Mesendoderm (in vitro differentiated cells): Measurements from ENCODE around the gene ZBTB39.

Source experiments
- DNase-seq: peaks from one replicate; pipeline ENCODE4 v3.0.0; 2013
- H2AK5ac ChIP-seq: 2 replicates; pipeline ENCODE4 v1.6.1; 2013; ENCODE audit warnings: low read length, inconsistent platforms
- H2BK120ac ChIP-seq: 2 replicates; pipeline ENCODE4 v1.6.1; 2013; ENCODE audit warnings: low read depth, mild to moderate bottlenecking, low read length, moderate library complexity, mixed read lengths
- H2BK15ac ChIP-seq: replicated peaks from 2 replicates; pipeline ENCODE4 v1.6.1; 2013; ENCODE audit warnings: low read depth, mild to moderate bottlenecking, moderate library complexity
- H2BK5ac ChIP-seq: 2 replicates; pipeline ENCODE4 v1.6.1; 2013; ENCODE audit warnings: low read length, inconsistent platforms
- H3K18ac ChIP-seq: 2 replicates; pipeline ENCODE4 v1.6.1; 2013; ENCODE audit warnings: mild to moderate bottlenecking, low read length, mixed read lengths
- H3K23ac ChIP-seq: one replicate; pipeline ENCODE4 v1.6.1; 2013; ENCODE audit warnings: low read length
- H3K27ac ChIP-seq: 2 replicates; pipeline ENCODE4 v1.5.1; 2013; ENCODE audit warnings: low read depth, mild to moderate bottlenecking, inconsistent platforms, low read length, moderate library complexity
- H3K27me3 ChIP-seq: 2 replicates; pipeline ENCODE4 v1.6.1; 2013; ENCODE audit warnings: low read length, control low read depth, mild to moderate bottlenecking, inconsistent platforms; ENCODE audit not compliant: insufficient read depth, poor library complexity
- H3K36me3 ChIP-seq: 2 replicates; pipeline ENCODE4 v1.6.1; 2013; ENCODE audit warnings: low read length, inconsistent platforms; ENCODE audit not compliant: control insufficient read depth, insufficient read depth
- H3K4ac ChIP-seq: one replicate; pipeline ENCODE4 v1.6.1; 2013; ENCODE audit warnings: low read depth, mild to moderate bottlenecking, low read length, moderate library complexity
- H3K4me1 ChIP-seq: 2 replicates; pipeline ENCODE4 v1.6.1; 2013; ENCODE audit warnings: low read depth, low read length, inconsistent platforms; ENCODE audit not compliant: control insufficient read depth
- H3K4me2 ChIP-seq: 2 replicates; pipeline ENCODE4 v1.6.1; 2013; ENCODE audit warnings: low read length
- H3K4me3 ChIP-seq: 2 replicates; pipeline ENCODE4 v1.5.1; 2013; ENCODE audit warnings: mild to moderate bottlenecking, low read length
- H3K56ac ChIP-seq: one replicate; pipeline ENCODE4 v1.6.1; 2013; ENCODE audit warnings: low read length
- H3K79me1 ChIP-seq: 2 replicates; pipeline ENCODE4 v1.6.1; 2013; ENCODE audit warnings: low read length, inconsistent platforms
- H3K79me2 ChIP-seq: 2 replicates; pipeline ENCODE4 v1.6.1; 2013; ENCODE audit warnings: mild to moderate bottlenecking, low read length; ENCODE audit not compliant: control insufficient read depth, insufficient read depth
- H3K9ac ChIP-seq: 2 replicates; pipeline ENCODE4 v1.6.1; 2013; ENCODE audit warnings: low read length, inconsistent platforms
- H4K5ac ChIP-seq: one replicate; pipeline ENCODE4 v1.6.1; 2013; ENCODE audit warnings: low read length
- H4K8ac ChIP-seq: one replicate; pipeline ENCODE4 v1.6.1; 2013; ENCODE audit warnings: low read depth, mild to moderate bottlenecking, control low read depth, low read length, moderate library complexity
- WGBS: extraction: QIAGEN DNeasy Blood & Tissue Kit; methylation state at CpG from one replicate; pipeline ENCODE4 v1.1.7; 2013; ENCODE audit warnings: low lambda C conversion rate, missing lambda C conversion rate; ENCODE audit not compliant: insufficient coverage; ENCODE audit errors: extremely low coverage; 5-methylcytosine and 5-hydroxymethylcytosine counted together

ZBTB39 gene

DNA sequence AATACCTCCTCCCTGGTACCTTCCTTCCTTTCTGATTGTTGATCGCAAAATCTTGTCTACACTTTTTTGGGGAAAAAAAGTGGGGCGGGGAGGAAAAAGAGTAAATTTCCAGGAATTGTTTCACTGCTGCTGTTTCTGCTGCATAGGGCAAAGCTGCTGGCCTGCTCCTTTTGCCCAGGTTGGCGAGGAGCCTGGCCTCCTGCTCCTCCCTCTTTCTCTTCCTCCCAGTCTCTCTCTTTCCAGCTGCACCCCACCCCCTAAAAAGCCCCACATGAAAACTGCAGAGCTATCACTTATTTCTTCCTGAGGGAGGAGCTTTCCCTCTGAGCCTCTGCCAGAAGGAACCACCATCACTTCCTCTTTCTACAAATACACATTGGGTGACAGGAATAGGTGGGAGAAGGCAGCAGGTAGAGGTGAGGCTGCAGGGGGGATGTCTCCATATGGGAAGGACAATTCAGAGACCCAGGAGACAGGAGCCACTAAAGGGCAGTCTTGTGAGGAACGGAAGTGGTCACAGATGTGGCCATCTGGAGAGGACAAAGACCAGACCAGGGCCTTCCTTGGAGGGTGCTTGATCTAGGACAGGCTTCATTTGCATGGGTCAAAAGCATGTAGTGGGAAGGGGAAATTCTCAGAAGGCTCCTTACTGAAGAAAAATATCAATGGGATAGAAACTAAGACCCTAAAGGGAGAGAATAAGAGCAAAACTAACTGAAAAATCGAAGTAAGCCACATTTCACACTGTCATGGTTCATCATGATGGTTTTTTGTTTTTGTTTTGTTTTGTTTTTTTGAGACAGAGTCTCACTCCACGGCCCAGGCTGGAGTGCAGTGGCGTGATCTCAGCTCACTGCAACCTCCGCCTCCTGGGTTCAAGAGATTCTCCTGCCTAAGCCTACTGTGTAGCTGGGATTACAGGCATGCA, 14.8 kb downstream of the ZBTB39 start:
- H3K9ac ChIP-seq = no peak overlapping the region
- no peak overlapping the region for H2AK5ac ChIP-seq
- no peak overlapping the region for H3K4me3 ChIP-seq
- no peak overlapping the region for H2BK5ac ChIP-seq
- peaks cover 15% of the 10 kb centered on the region for H3K4me1 ChIP-seq
- H3K27ac ChIP-seq = no peak overlapping the region
- no peaks in the 10 kb centered on the region for H3K27me3 ChIP-seq
- H3K23ac ChIP-seq = no peak overlapping the region
- no peak overlapping the region for H4K5ac ChIP-seq
- H3K79me1 ChIP-seq = no peaks in the 10 kb centered on the region
- no peak overlapping the region for H2BK15ac ChIP-seq
- no peak overlapping the region for H2BK120ac ChIP-seq
- H3K4ac ChIP-seq = no peak overlapping the region
- H4K8ac ChIP-seq = no peak overlapping the region
- no peak overlapping the region for H3K4me2 ChIP-seq
- no peaks in the 10 kb centered on the region for H3K79me2 ChIP-seq
- no peak overlapping the region for H3K56ac ChIP-seq
- H3K36me3 ChIP-seq = no peaks in the 10 kb centered on the region
- no peak overlapping the region for H3K18ac ChIP-seq
- no CpG with 5 or more reads among the region's 8 CpGs for WGBS
- DNase-seq = no peak

DNA sequence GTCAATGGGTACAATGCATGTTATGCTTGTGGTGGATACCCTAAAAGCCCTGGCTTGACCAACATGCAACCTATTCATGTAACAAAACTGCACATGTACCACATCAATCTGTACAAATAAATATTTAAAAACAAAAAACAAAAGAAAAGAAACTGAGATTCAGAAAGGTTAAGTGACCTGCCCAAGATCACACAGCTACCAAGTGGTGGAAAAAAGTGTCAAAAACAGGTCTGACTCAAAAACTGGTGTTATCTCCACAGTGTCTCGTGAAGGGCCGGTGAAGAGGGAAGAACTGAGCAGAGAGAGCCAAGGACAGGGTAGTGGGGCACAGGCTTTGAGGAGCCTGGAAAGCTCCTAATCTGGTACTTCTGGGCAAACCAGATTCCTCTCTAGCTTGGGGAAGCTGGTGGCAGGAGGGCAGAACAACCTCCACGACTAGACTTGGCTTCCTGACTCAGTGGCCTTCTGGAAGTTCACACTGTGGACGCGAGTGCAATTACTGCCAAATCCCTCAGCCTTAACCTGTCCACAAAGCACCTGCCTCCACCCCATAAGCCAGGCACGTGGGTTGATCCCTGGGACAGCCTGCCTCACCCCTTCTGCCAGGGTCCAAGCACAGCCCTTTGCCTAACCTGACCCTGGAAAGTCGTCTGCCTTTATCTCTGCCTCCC, 15.6 kb downstream of the ZBTB39 start:
- no peaks in the 10 kb centered on the region for H3K27me3 ChIP-seq
- no peak overlapping the region for H4K5ac ChIP-seq
- no peak overlapping the region for H3K18ac ChIP-seq
- H3K56ac ChIP-seq = no peak overlapping the region
- no peaks in the 10 kb centered on the region for H3K79me1 ChIP-seq
- WGBS = no CpG with 5 or more reads among the region's 7 CpGs
- H3K4me3 ChIP-seq = no peak overlapping the region
- no peak overlapping the region for H2BK5ac ChIP-seq
- no peaks in the 10 kb centered on the region for H3K36me3 ChIP-seq
- no peaks in the 10 kb centered on the region for H3K79me2 ChIP-seq
- no peak overlapping the region for H3K27ac ChIP-seq
- H2BK15ac ChIP-seq = no peak overlapping the region
- H2BK120ac ChIP-seq = no peak overlapping the region
- no peak overlapping the region for H4K8ac ChIP-seq
- DNase-seq = no peak
- H3K4me1 ChIP-seq = peaks cover 15% of the 10 kb centered on the region
- no peak overlapping the region for H3K23ac ChIP-seq
- H3K4me2 ChIP-seq = no peak overlapping the region
- no peak overlapping the region for H3K9ac ChIP-seq
- H2AK5ac ChIP-seq = peak overlapping the region; percentile 61
- no peak overlapping the region for H3K4ac ChIP-seq

DNA sequence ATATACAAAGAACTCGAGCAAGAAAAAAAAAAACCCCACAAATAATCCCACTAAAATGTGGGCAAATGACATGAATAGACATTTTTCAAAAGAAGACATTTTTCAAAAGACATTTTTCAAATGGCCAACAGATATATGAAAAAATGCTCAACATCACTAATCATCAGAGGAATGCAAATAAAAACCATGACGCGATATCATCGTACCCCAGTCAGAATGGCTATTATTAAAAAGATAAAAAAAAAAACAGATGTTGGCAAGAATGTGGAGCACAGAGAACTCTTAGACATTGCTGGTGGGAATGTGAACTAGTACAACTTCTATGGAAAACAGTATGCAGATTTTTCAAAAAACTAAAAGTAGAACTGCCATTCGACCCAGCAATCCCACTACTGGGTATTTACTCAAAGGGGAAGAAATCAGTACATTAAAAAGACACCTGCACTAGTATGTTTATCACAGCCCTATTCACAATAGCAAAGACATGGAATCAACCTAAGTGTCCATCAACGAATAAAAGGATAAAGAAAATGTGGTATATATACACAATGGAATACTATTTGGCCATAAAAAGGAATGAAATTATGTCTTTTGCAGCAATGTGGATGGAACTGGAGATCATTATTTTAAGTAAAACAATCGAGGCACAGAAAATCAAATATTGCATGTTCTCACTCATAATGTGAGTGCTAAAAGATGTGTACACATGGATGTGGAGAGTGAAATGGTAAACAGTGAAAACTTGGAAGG, 16.3 kb downstream of the ZBTB39 start:
- Histone ChIP-seq H3K56ac (no peak overlapping the region), H4K5ac (no peak overlapping the region), H2BK15ac (no peak overlapping the region), H3K27me3 (no peaks in the 10 kb centered on the region), H4K8ac (no peak overlapping the region), H3K79me2 (no peaks in the 10 kb centered on the region), H2BK5ac (no peak overlapping the region), H3K23ac (no peak overlapping the region), H3K4me3 (no peak overlapping the region), H3K79me1 (no peaks in the 10 kb centered on the region), H3K18ac (no peak overlapping the region), H2AK5ac (no peak overlapping the region), H3K36me3 (no peaks in the 10 kb centered on the region), H3K4me1 (peaks cover 15% of the 10 kb centered on the region), H3K27ac (no peak overlapping the region), H3K4me2 (no peak overlapping the region), H3K4ac (no peak overlapping the region), H3K9ac (no peak overlapping the region), H2BK120ac (no peak overlapping the region)
- no CpG with 5 or more reads among the region's 7 CpGs for WGBS
- no peak for DNase-seq

DNA sequence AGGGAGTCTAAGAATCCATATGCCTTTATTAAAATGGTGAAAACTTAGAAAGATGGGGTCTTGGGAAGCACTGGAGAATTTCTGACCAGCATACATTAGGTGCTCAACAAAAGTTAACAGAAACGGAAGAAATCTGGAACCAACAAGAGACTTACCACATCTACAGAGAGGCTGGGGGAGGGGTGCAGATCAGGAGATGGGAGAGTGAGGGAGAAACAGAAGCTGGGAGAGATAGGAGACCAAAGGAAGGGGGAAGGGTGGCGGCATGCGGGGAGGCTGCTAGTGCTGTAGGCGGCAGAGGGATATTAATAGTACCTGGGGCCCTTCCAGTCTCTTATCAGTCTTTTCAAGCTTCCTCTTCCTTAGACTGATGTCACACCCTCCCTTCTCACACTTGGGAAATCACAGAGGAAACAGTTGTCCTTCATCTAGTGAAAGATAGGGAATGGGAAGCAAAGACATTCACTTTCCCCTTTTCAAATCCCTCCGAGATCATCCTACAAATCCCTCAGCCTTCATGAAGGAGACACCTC, 18.1 kb downstream of the ZBTB39 start:
- Histone ChIP-seq H3K79me1 (no peaks in the 10 kb centered on the region), H3K4ac (no peak overlapping the region), H3K27me3 (no peaks in the 10 kb centered on the region), H3K18ac (no peak overlapping the region), H2BK15ac (no peak overlapping the region), H3K4me2 (no peak overlapping the region), H3K27ac (no peak overlapping the region), H4K8ac (no peak overlapping the region), H3K79me2 (no peaks in the 10 kb centered on the region), H3K4me3 (no peak overlapping the region), H3K56ac (peak overlapping the region; percentile 47), H4K5ac (no peak overlapping the region), H3K4me1 (peaks cover 15% of the 10 kb centered on the region), H3K23ac (no peak overlapping the region), H2AK5ac (no peak overlapping the region), H2BK5ac (no peak overlapping the region), H3K9ac (no peak overlapping the region), H2BK120ac (no peak overlapping the region), H3K36me3 (no peaks in the 10 kb centered on the region)
- no CpG with 5 or more reads among the region's 5 CpGs for WGBS
- DNase-seq = peak; percentile 92

DNA sequence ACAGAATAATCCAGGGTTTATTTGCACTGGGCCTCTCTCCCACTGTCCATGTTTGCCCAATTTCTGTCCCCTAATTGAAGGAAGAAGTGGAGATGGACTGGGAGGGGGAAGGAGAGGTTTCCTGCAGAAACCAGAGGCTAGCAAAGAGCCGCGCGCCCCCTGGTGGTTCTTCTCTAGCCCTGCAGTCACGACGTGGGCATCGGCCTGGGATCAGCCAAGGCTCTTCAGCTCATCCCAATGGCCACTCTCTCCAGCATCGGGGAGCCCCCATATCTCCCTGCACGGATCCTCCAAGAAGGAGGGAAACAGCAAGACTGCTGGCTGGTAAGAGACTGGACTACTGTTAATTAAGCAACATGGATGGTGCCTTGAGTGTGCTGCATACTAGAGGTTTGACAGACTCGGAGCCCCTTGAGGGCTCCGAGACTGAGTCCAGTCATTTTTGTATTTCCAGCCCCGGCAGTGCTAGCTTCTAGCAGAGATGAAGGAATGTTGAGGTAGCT, 18.7 kb downstream of the ZBTB39 start:
- DNase-seq = peak; percentile 89
- H3K36me3 ChIP-seq = no peaks in the 10 kb centered on the region

More for the DNA sequence above, 18.7 kb downstream of the ZBTB39 start:
- H2BK15ac ChIP-seq = no peak overlapping the region
- H4K5ac ChIP-seq = no peak overlapping the region
- H3K79me1 ChIP-seq = no peaks in the 10 kb centered on the region
- H2AK5ac ChIP-seq = no peak overlapping the region
- H3K56ac ChIP-seq = peak overlapping the region; percentile 75
- WGBS = no CpG with 5 or more reads among the region's 11 CpGs
- H3K27me3 ChIP-seq = no peaks in the 10 kb centered on the region
- no peak overlapping the region for H3K4me2 ChIP-seq
- H3K23ac ChIP-seq = no peak overlapping the region
- H3K4me1 ChIP-seq = peaks cover 15% of the 10 kb centered on the region
- H3K27ac ChIP-seq = no peak overlapping the region
- no peak overlapping the region for H3K18ac ChIP-seq
- H3K4me3 ChIP-seq = no peak overlapping the region
- no peak overlapping the region for H2BK120ac ChIP-seq
- H3K9ac ChIP-seq = peak overlapping the region; percentile 33
- peak overlapping the region; percentile 78 for H2BK5ac ChIP-seq
- H3K79me2 ChIP-seq = no peaks in the 10 kb centered on the region
- no peak overlapping the region for H4K8ac ChIP-seq
- H3K4ac ChIP-seq = no peak overlapping the region
